Measurements from ENCODE around the gene TMEM178A. TPM values are rescaled to one million over a fixed set of nuclear protein-coding genes. Genes with fewer than 3 reads are reported as not detected.

TMEM178A gene
- total and polyA plus RNA-seq, 2 of the 4 experiments (the other 2 are of a cell fraction), result 0.18 to 1.8 TPM

DNA sequence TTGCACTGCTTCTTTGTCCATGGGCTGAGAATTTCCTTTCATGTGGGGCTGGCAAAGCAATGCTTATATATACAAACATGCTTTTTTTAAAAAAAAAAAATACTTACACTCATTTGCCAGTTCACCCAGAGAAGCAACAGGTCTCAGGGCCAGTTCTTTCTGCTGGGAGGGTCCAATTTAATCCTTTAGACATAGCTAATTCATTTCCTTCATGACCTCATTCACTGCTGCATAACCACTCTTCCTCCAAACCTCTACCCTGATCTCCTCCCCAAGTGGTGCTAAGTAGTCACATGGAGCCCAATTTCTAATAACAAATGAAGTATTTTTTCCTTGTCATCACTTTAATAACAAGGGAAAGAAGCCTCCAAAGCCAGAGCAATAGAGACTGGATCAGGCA lies 17.1 kb upstream of the TMEM178A start:
- POLR2A ChIA-PET (ENCODE audit: unreplicated experiment), result no interaction called here
- intact Hi-C loops (cut with micrococcal nuclease), result no loop called here
- Histone ChIP-seq H4K8ac (ENCODE audit: low read depth in 2 of 2, low read length in 2 of 2) (no peak overlapping the region), H3K36me3 (ENCODE audit: control insufficient read depth, insufficient read depth, low read length) (no peaks in the 10 kb centered on the region), H3K4ac (ENCODE audit: low read depth, low read length) (no peak overlapping the region), H3K4me3 (ENCODE audit: insufficient read depth, low read depth, low read length) (no peak overlapping the region), H3K18ac (ENCODE audit: low read depth, low read length) (no peak overlapping the region), H3K27me3 (ENCODE audit: control insufficient read depth, insufficient read depth, low read length) (no peaks in the 10 kb centered on the region), H3K9me1 (ENCODE audit: insufficient read depth, low read length) (no peaks in the 10 kb centered on the region), H3K79me1 (ENCODE audit: low read depth in 1 of 2, low read length in 2 of 2) (no peaks in the 10 kb centered on the region), H2AK5ac (ENCODE audit: low read depth, low read length) (no peak overlapping the region), H3K9ac (ENCODE audit: low read depth, low read length) (no peak overlapping the region), H3K4me2 (ENCODE audit: low read depth, low read length) (no peak overlapping the region), H3K4me1 (ENCODE audit: control insufficient read depth, insufficient read depth, low read length) (no peaks in the 10 kb centered on the region), H2BK120ac (ENCODE audit: low read depth, low read length) (no peak overlapping the region), H3K14ac (replicated peaks; ENCODE audit: low read depth, low read length) (no peak overlapping the region), H4K5ac (ENCODE audit: low read depth, low read length) (no peak overlapping the region), H4K20me1 (ENCODE audit: insufficient read depth, low read length) (no peaks in the 10 kb centered on the region), H3K9me3 (ENCODE audit: control insufficient read depth, insufficient read depth, low read length) (no peaks in the 10 kb centered on the region), H2BK15ac (ENCODE audit: low read depth, low read length) (no peak overlapping the region), H3K56ac (ENCODE audit: extremely low read depth, insufficient read depth, low read length) (no peak overlapping the region), H3K27ac (ENCODE audit: insufficient read depth, low read length) (no peak overlapping the region), H2BK5ac (ENCODE audit: low read depth, low read length, poor library complexity, severe bottlenecking) (no peak overlapping the region), H3K23ac (ENCODE audit: low read depth, low read length) (no peak overlapping the region), H2AK9ac (replicated peaks; ENCODE audit: low read depth, low read length, poor library complexity) (no peak overlapping the region), H2AFZ (replicated peaks; ENCODE audit: low read length, poor library complexity) (no peak overlapping the region), H4K91ac (ENCODE audit: insufficient read depth, low read depth, low read length) (no peak overlapping the region), H2BK20ac (ENCODE audit: low read depth, low read length) (no peak overlapping the region)
- no peak for DNase-seq
- TF ChIP-seq CEBPB (IDR thresholded peaks at IDR 0.05; ENCODE audit: low read depth, low read length), result no peak
- TF ChIP-seq SMC3 (IDR thresholded peaks at IDR 0.05; ENCODE audit: low read depth, low read length), result no peak
- TF ChIP-seq BHLHE40 (IDR thresholded peaks at IDR 0.05; ENCODE audit: low read depth, low read length), result no peak
- no peak for TF ChIP-seq POLR2A (IDR thresholded peaks at IDR 0.05; ENCODE audit: low read depth, low read length)
- TF ChIP-seq RFX5 (IDR thresholded peaks at IDR 0.05; ENCODE audit: low read depth, low read length), result no peak
- TF ChIP-seq, protein P1, sequence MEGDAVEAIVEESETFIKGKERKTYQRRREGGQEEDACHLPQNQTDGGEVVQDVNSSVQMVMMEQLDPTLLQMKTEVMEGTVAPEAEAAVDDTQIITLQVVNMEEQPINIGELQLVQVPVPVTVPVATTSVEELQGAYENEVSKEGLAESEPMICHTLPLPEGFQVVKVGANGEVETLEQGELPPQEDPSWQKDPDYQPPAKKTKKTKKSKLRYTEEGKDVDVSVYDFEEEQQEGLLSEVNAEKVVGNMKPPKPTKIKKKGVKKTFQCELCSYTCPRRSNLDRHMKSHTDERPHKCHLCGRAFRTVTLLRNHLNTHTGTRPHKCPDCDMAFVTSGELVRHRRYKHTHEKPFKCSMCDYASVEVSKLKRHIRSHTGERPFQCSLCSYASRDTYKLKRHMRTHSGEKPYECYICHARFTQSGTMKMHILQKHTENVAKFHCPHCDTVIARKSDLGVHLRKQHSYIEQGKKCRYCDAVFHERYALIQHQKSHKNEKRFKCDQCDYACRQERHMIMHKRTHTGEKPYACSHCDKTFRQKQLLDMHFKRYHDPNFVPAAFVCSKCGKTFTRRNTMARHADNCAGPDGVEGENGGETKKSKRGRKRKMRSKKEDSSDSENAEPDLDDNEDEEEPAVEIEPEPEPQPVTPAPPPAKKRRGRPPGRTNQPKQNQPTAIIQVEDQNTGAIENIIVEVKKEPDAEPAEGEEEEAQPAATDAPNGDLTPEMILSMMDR (conservative IDR thresholded peaks at IDR 0.05; ENCODE audit: low read depth, low read length), result no peak
- TF ChIP-seq USF2 (IDR thresholded peaks at IDR 0.05; ENCODE audit: low read depth, low read length), result no peak
- TF ChIP-seq FOS (IDR thresholded peaks at IDR 0.05; ENCODE audit: low read depth, low read length), result no peak
- TF ChIP-seq MXI1 (IDR thresholded peaks at IDR 0.05; ENCODE audit: borderline replicate concordance, low read depth, low read length), result no peak
- TF ChIP-seq RCOR1 (IDR thresholded peaks at IDR 0.05; ENCODE audit: insufficient replicate concordance, low read length), result no peak
- TF ChIP-seq NFE2L2 (IDR thresholded peaks at IDR 0.05; ENCODE audit: low read depth, low read length), result no peak
- no peak for TF ChIP-seq CHD1 (IDR thresholded peaks at IDR 0.05; ENCODE audit: low read depth, low read length)
- no peak for TF ChIP-seq ELK1 (IDR thresholded peaks at IDR 0.05; ENCODE audit: borderline replicate concordance, low read depth, low read length)
- TF ChIP-seq MAZ (IDR thresholded peaks at IDR 0.05; ENCODE audit: borderline replicate concordance, low read depth, low read length), result no peak
- TF ChIP-seq MAFK (IDR thresholded peaks at IDR 0.05; ENCODE audit: low read depth, low read length), result no peak
- in situ Hi-C loops (cut with MboI; ENCODE audit: low sequenced_read_pairs), result no loop called here
- CTCF ChIA-PET, result interaction anchor here (0.6 to 0.7 kb wide), 2 partner anchors 132 to 493 kb away, joined by 3 to 7 read pairs; no protein-coding TSS in a partner anchor
- dilution Hi-C loops (cut with HindIII; ENCODE audit: low sequenced_read_pairs, unreplicated experiment), result no loop called here
- ATAC-seq (ENCODE audit: low read depth), result no peak
- BruUV-seq (replicated peaks), result no TSS peak

Measured in IMR-90 (cell line).